BJ (cell line): ENCODE measurements around the gene PRDM8. TPM values are rescaled to one million over a fixed set of nuclear protein-coding genes. Genes with fewer than 3 reads are reported as not detected.
A peak's percentile ranks its signal among the peaks of the same experiment; 100 is the strongest.

Experiments used
- CTCF ChIA-PET: fragments of 350-600 bp; formaldehyde crosslinking; extraction: SDS; loops from one replicate; lab custom pipeline; 2021; ENCODE audit warnings: antibody characterized with exemption, inconsistent platforms; lab: Yijun Ruan, JAX
- POLR2A ChIA-PET: fragments of 300-600 bp; sonication (Branson Sonifier 250); formaldehyde crosslinking; extraction: SDS; loops from one replicate; lab custom pipeline; 2021; ENCODE audit warnings: antibody characterized with exemption; lab: Charles Lee
- DNase-seq: peaks from one replicate; pipeline ENCODE4 v3.0.0-alpha.2; 2011; ENCODE audit warnings: low read depth
- H3K27me3 ChIP-seq: 2 replicates; pipeline ENCODE4 v1.6.0; 2011; ENCODE audit warnings: low read length; ENCODE audit not compliant: control insufficient read depth, insufficient read depth
- H3K36me3 ChIP-seq: 2 replicates; pipeline ENCODE4 v1.5.1; 2011; ENCODE audit warnings: low read length; ENCODE audit not compliant: control insufficient read depth, insufficient read depth
- H3K4me3 ChIP-seq: 2 replicates; pipeline ENCODE4 v1.5.1; 2011; ENCODE audit warnings: low read depth, mild to moderate bottlenecking, control low read depth, low read length
- CTCF ChIP-seq: IDR thresholded peaks from 2 replicates; pipeline ENCODE4 v1.5.1; 2011; ENCODE audit warnings: low read depth, mild to moderate bottlenecking, control low read depth, inconsistent platforms, low read length, moderate library complexity; ENCODE audit not compliant: insufficient read depth
- polyA minus RNA-seq: library from RNA; depleted of rRNA, polyadenylated mRNA; stranded (reverse); fragments of >200 nt; gene quantifications from 2 replicates; pipeline ENCODE4 v1.2.3, GENCODE V29; 2011; rRNA and poly(A)+ RNA removed
- polyA plus RNA-seq: library from polyadenylated mRNA; depleted of rRNA; stranded (reverse); fragments of >200 nt; gene quantifications from 2 replicates; pipeline ENCODE4 v1.2.3, GENCODE V29; 2011; rRNA removed

Gene PRDM8
- 2.6 and 2.7 TPM in 2 replicates for polyA plus RNA-seq
- 2.2 and 4.1 TPM in 2 replicates for polyA minus RNA-seq

GRCh38 chr4:80196922-80197573 lies at the start of gene PRDM8:
Gene PRDM8, plus strand, starts transcription at chr4:80197503. Its CDS starts 2,578 bp downstream, at chr4:80200081.
- ChIA-PET POLR2A (no interaction called here), CTCF (interaction anchor here (1.1 to 8.9 kb wide), 2 partner anchors 11 to 1244 kb away, joined by 3 to 108 read pairs; no protein-coding TSS in a partner anchor)
- DNase-seq = no peak
- H3K4me3 ChIP-seq = peak within 1 kb of the TSS; percentile 34
- no peak for TF ChIP-seq CTCF
- H3K27me3 ChIP-seq = no peaks in the 10 kb centered on the region; the same call in 1 of the 2 replicates
- no peaks in the 10 kb centered on the region for H3K36me3 ChIP-seq

- TF ChIP-seq CTCF = no peak
- H3K36me3 ChIP-seq = no peaks in the 10 kb centered on the region
- ChIA-PET POLR2A (no interaction called here), CTCF (interaction anchor here (1.1 to 1.2 kb wide), 2 partner anchors 34 to 52 kb away, joined by 3 read pairs; no protein-coding TSS in a partner anchor)
- H3K27me3 ChIP-seq = no peaks in the 10 kb centered on the region
- no peak overlapping the region for H3K4me3 ChIP-seq
- DNase-seq = no peak
Measured at GRCh38 chr4:80150387-80151180, 46.7 kb upstream of the PRDM8 start.

- TF ChIP-seq CTCF = no peak
- CTCF ChIA-PET = interaction anchor here (0.9 to 1.5 kb wide), 3 partner anchors 9 to 33 kb away, joined by 5 to 7 read pairs (median 7); no protein-coding TSS in a partner anchor
- no peak overlapping the region for H3K4me3 ChIP-seq
- no peaks in the 10 kb centered on the region for H3K36me3 ChIP-seq
- no peaks in the 10 kb centered on the region for H3K27me3 ChIP-seq
- DNase-seq = no peak
- POLR2A ChIA-PET = no interaction called here
Measured at GRCh38 chr4:80151981-80152380, 45.3 kb upstream of the PRDM8 start.

GRCh38 chr4:80153874-80154544 lies 43.3 kb upstream of the PRDM8 start:
- Histone ChIP-seq H3K4me3 (no peak overlapping the region), H3K27me3 (no peaks in the 10 kb centered on the region), H3K36me3 (no peaks in the 10 kb centered on the region)
- POLR2A ChIA-PET = interaction anchor here (0.6 to 0.9 kb wide), 2 partner anchors 12 to 1308 kb away, joined by 3 to 4 read pairs; no protein-coding TSS in a partner anchor
- no peak for TF ChIP-seq CTCF
- no peak for DNase-seq
- CTCF ChIA-PET = interaction anchor here (1.1 kb wide), 1 partner anchor 1371 kb away, joined by 3 read pairs; no protein-coding TSS in a partner anchor
